ENCODE data around the gene FKRP.
A peak's percentile ranks its signal among the peaks of the same experiment; 100 is the strongest.

The FKRP gene

GRCh38 chr19:46732172-46732938 is 13.5 kb upstream of the FKRP start:
- DNase-seq (ENCODE audit: low spot score) = no peak

- DNase-seq (ENCODE audit: low spot score) = no peak
These were observed 12.7 kb upstream of the FKRP start for GRCh38 chr19:46732966-46733689.

- no peak for DNase-seq (ENCODE audit: low spot score)
These were observed 12.1 kb upstream of the FKRP start for GRCh38 chr19:46733690-46734292.

- DNase-seq (ENCODE audit: low spot score) = no peak
These were observed 9.1 kb upstream of the FKRP start for GRCh38 chr19:46736531-46737297.

- no peak for DNase-seq (ENCODE audit: low spot score)
These were observed 8.6 kb upstream of the FKRP start for GRCh38 chr19:46737298-46737654.

- no peak for DNase-seq (ENCODE audit: low spot score)
These were observed 8.1 kb upstream of the FKRP start for GRCh38 chr19:46737761-46738171.

- no peak for DNase-seq (ENCODE audit: low spot score)
These were observed 6.5 kb upstream of the FKRP start for GRCh38 chr19:46739290-46739771.

GRCh38 chr19:46741447-46741846 is 4.4 kb upstream of the FKRP start:
- DNase-seq (ENCODE audit: low spot score) = no peak

- no peak for DNase-seq (ENCODE audit: low spot score)
These were observed 2.9 kb upstream of the FKRP start for GRCh38 chr19:46742926-46743480.

- no peak for DNase-seq (ENCODE audit: low spot score)
These were observed 1.7 kb upstream of the FKRP start for GRCh38 chr19:46744005-46744691.

- DNase-seq (ENCODE audit: low spot score) = no peak
These were observed 827 bp upstream of the FKRP start for GRCh38 chr19:46745030-46745429.

- DNase-seq (ENCODE audit: low spot score) = no peak
These were observed 612 bp downstream of the FKRP start, which contains the start of gene STRN4 for GRCh38 chr19:46746281-46747057. TSS of gene STRN4 (minus strand) at chr19:46746450. CDS start at chr19:46746430, 20 bp downstream.

- peak; percentile 67 for DNase-seq (ENCODE audit: low spot score)
These were observed 2.7 kb downstream of the FKRP start for GRCh38 chr19:46748325-46749109.

GRCh38 chr19:46753420-46754155 is 7.7 kb downstream of the FKRP start:
- DNase-seq (ENCODE audit: low spot score) = no peak

GRCh38 chr19:46755077-46755852 is 9.4 kb downstream of the FKRP start:
- DNase-seq (ENCODE audit: low spot score) = no peak

- no peak for DNase-seq (ENCODE audit: low spot score)
These were observed 10.1 kb downstream of the FKRP start for GRCh38 chr19:46755853-46756543.

GRCh38 chr19:46756544-46756888 is 10.7 kb downstream of the FKRP start:
- peak; percentile 70 for DNase-seq (ENCODE audit: low spot score)

- no peak for DNase-seq (ENCODE audit: low spot score)
These were observed 13.3 kb downstream of the FKRP start for GRCh38 chr19:46759206-46759605.

Data from kidney capillary endothelial cell (primary cell).